ENCODE data around the gene CASKIN1.

CASKIN1 gene

DNA sequence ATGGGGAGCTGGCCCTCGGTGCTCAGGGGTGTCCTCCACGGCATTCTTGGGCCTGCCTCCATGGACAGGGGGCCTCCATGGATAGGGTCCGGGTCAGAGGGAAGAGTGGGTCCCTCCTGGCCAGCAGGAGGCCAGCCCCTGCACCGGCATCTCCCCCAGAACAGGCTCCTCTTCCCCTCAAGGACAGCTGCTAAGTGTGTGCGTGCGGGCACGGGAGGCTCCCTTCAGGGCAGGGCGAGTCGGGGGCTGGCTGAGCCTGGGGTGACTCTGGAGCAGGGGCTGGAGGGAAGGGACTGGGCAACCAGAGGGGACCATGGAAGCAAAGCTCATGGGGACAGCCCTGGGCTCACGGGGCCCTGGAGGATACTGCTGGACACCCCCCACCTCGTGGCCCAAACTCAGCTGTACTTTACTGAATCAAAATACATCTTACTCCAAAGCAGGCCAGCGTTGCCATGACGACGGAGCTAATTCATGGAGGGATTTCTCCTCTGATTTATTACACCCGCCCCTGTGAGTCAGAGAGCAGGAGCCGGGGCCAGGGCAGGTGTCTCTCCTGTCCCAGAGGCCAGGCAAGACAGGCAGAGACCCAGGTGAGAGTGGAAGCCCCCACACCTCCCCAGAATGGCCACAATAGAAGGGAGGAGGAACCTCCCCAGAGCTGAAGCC is 2.1 kb downstream of the CASKIN1 start:
- Histone ChIP-seq H3K27me3 (ENCODE audit: insufficient read depth, low read length) (peaks cover 27% of the 10 kb centered on the region), H2BK5ac (ENCODE audit: low read depth, low read length, poor library complexity) (no peak overlapping the region), H2BK120ac (ENCODE audit: insufficient read depth, low read length, poor library complexity) (no peak overlapping the region), H4K12ac (ENCODE audit: low read depth, low read length) (no peak overlapping the region), H4K8ac (ENCODE audit: low read depth, low read length) (no peak overlapping the region), H2BK12ac (ENCODE audit: low read length) (no peak overlapping the region), H3K4ac (ENCODE audit: low read depth, low read length) (no peak overlapping the region), H3K4me1 (ENCODE audit: control insufficient read depth in 1 of 2, insufficient read depth in 2 of 2, low read length in 2 of 2) (no peaks in the 10 kb centered on the region), H2AK5ac (ENCODE audit: low read length) (no peak overlapping the region), H3K27ac (ENCODE audit: low read depth, low read length) (no peak overlapping the region), H3K23ac (ENCODE audit: low read length) (no peak overlapping the region), H3K18ac (ENCODE audit: low read length) (no peak overlapping the region), H3K4me3 (ENCODE audit: low read depth, low read length) (no peak overlapping the region), H3K4me2 (ENCODE audit: low read length) (no peak overlapping the region), H3K9me3 (ENCODE audit: insufficient read depth, low read depth, low read length) (peaks cover 5% of the 10 kb centered on the region), H2AFZ (ENCODE audit: insufficient read depth, low read length, poor library complexity) (no peak overlapping the region), H3K79me2 (ENCODE audit: control insufficient read depth, insufficient read depth, low read length, poor library complexity) (no peaks in the 10 kb centered on the region), H3K9ac (ENCODE audit: low read length) (no peak overlapping the region), H3K14ac (ENCODE audit: low read length) (no peak overlapping the region), H3K79me1 (ENCODE audit: low read length) (no peaks in the 10 kb centered on the region), H4K91ac (ENCODE audit: low read depth, low read length) (no peak overlapping the region), H3K36me3 (ENCODE audit: control insufficient read depth in 1 of 2, insufficient read depth in 2 of 2, low read length in 2 of 2) (no peaks in the 10 kb centered on the region)
- no CpG with 5 or more reads among the region's 16 CpGs for WGBS (ENCODE audit: extremely low coverage, insufficient coverage, insufficient read length)
- DNase-seq = peak in 1 of 2 donors; percentile 15

- no peaks in the 10 kb centered on the region for H3K79me2 ChIP-seq (ENCODE audit: control insufficient read depth, insufficient read depth, low read length, poor library complexity)
- H3K14ac ChIP-seq (ENCODE audit: low read length) = no peak overlapping the region
- H4K8ac ChIP-seq (ENCODE audit: low read depth, low read length) = no peak overlapping the region
- H3K18ac ChIP-seq (ENCODE audit: low read length) = no peak overlapping the region
- H3K79me1 ChIP-seq (ENCODE audit: low read length) = no peaks in the 10 kb centered on the region
- no peaks in the 10 kb centered on the region for H3K36me3 ChIP-seq (ENCODE audit: control insufficient read depth in 1 of 2, insufficient read depth in 2 of 2, low read length in 2 of 2)
- no peak overlapping the region for H3K4me2 ChIP-seq (ENCODE audit: low read length)
- H4K12ac ChIP-seq (ENCODE audit: low read depth, low read length) = no peak overlapping the region
- H3K27me3 ChIP-seq (ENCODE audit: insufficient read depth, low read length) = peaks cover 13% of the 10 kb centered on the region
- no peak overlapping the region for H3K23ac ChIP-seq (ENCODE audit: low read length)
- no peak for DNase-seq
- H4K91ac ChIP-seq (ENCODE audit: low read depth, low read length) = no peak overlapping the region
- no peak overlapping the region for H3K27ac ChIP-seq (ENCODE audit: low read depth, low read length)
- H2BK12ac ChIP-seq (ENCODE audit: low read length) = no peak overlapping the region
- H2BK5ac ChIP-seq (ENCODE audit: low read depth, low read length, poor library complexity) = no peak overlapping the region
- no peak overlapping the region for H3K9ac ChIP-seq (ENCODE audit: low read length)
- H2AK5ac ChIP-seq (ENCODE audit: low read length) = no peak overlapping the region
- no peak overlapping the region for H3K4me3 ChIP-seq (ENCODE audit: low read depth, low read length)
- H3K4me1 ChIP-seq (ENCODE audit: control insufficient read depth in 1 of 2, insufficient read depth in 2 of 2, low read length in 2 of 2) = no peaks in the 10 kb centered on the region
- no peak overlapping the region for H3K4ac ChIP-seq (ENCODE audit: low read depth, low read length)
- H3K9me3 ChIP-seq (ENCODE audit: insufficient read depth, low read depth, low read length) = peaks cover 2% of the 10 kb centered on the region
- H2BK120ac ChIP-seq (ENCODE audit: insufficient read depth, low read length, poor library complexity) = no peak overlapping the region
- no peak overlapping the region for H2AFZ ChIP-seq (ENCODE audit: insufficient read depth, low read length, poor library complexity)
- no CpG with 5 or more reads among the region's 11 CpGs for WGBS (ENCODE audit: extremely low coverage, insufficient coverage, insufficient read length)
These were observed 5.0 kb downstream of the CASKIN1 start for GRCh38 chr16:2191446-2191706.

DNA sequence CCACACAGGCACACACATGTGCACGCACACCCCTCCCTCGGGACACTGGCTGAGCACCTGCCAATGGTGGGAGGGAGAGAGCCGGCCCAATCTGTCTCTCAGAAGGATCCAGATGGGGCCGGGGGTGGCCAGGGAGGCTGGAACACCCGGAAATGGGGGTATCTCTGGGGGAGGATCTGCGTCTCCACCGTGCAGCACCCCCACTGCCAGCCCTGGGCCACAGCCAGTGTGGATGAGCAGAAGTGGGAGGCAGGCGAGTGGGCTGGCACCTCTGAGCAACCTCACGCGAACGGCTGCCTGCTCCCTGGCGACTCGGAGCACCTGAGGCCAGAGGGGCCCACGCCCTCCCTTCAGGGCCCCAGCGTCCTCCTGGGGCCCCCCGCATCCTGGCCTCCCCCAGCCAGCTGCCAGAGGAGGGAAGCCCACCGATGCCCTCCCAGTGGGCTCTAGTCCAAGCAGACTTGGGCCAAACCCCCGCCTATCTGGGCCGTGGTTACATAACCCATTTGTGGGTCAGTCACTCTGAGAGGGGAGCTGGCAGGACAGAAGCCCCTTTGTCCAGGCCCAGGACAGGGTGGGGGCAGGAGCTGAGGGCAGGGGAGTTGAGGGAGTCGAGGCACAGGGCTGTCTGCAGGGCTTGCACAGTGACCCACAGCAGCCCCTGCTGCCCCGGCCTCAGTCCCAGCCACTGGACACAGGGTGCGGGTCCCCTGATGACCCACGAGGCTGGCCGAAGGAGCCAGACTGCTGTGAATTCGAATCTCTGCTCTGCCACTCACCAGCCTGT is 5.6 kb downstream of the CASKIN1 start:
- Histone ChIP-seq H2BK120ac (ENCODE audit: insufficient read depth, low read length, poor library complexity) (no peak overlapping the region), H2BK5ac (ENCODE audit: low read depth, low read length, poor library complexity) (no peak overlapping the region), H3K23ac (ENCODE audit: low read length) (no peak overlapping the region), H3K9ac (ENCODE audit: low read length) (no peak overlapping the region), H3K9me3 (ENCODE audit: insufficient read depth, low read depth, low read length) (peaks cover 2% of the 10 kb centered on the region), H2AFZ (ENCODE audit: insufficient read depth, low read length, poor library complexity) (no peak overlapping the region), H3K4me2 (ENCODE audit: low read length) (no peak overlapping the region), H3K27ac (ENCODE audit: low read depth, low read length) (no peak overlapping the region), H3K4ac (ENCODE audit: low read depth, low read length) (no peak overlapping the region), H3K14ac (ENCODE audit: low read length) (no peak overlapping the region), H3K27me3 (ENCODE audit: insufficient read depth, low read length) (peaks cover 9% of the 10 kb centered on the region), H4K12ac (ENCODE audit: low read depth, low read length) (no peak overlapping the region), H3K79me1 (ENCODE audit: low read length) (no peaks in the 10 kb centered on the region), H3K18ac (ENCODE audit: low read length) (no peak overlapping the region), H4K8ac (ENCODE audit: low read depth, low read length) (no peak overlapping the region), H2BK12ac (ENCODE audit: low read length) (no peak overlapping the region), H4K91ac (ENCODE audit: low read depth, low read length) (no peak overlapping the region), H3K4me3 (ENCODE audit: low read depth, low read length) (no peak overlapping the region), H3K4me1 (ENCODE audit: control insufficient read depth in 1 of 2, insufficient read depth in 2 of 2, low read length in 2 of 2) (no peaks in the 10 kb centered on the region), H3K36me3 (ENCODE audit: control insufficient read depth in 1 of 2, insufficient read depth in 2 of 2, low read length in 2 of 2) (no peaks in the 10 kb centered on the region), H3K79me2 (ENCODE audit: control insufficient read depth, insufficient read depth, low read length, poor library complexity) (no peaks in the 10 kb centered on the region), H2AK5ac (ENCODE audit: low read length) (no peak overlapping the region)
- no peak for DNase-seq
- WGBS (ENCODE audit: extremely low coverage, insufficient coverage, insufficient read length) = no CpG with 5 or more reads among the region's 25 CpGs

DNA sequence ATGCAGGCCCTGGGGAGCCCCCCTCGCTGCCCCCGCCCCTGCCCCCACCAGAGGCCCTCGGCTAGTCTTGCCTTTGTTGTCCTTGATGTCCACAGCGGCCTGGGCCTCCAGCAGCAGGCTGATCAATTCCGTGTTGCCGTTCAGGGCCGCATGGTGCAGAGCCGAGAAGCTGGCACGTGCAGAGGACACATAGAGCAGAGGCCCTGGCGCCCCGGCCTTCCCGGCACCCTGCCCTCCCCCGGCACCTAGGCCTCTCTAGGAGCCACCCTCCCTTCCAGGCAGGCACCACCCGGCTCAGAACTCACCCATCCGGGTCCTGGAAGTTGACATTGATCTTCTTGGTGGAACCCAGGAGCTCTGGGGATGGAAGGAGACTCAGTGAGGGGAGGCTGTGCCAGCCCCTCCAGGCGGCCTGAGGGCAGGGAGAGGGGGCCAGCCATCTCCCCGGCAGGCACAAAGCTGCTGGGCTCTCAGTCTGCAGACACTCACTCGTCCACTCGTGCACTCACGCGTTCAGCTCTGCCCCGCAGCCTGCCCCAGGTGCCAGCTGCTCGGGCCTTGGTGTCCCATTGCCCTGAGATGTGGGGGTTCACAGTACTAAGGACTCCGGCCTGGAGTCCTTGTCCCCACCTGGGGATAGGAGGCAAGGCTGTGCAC is 6.3 kb downstream of the CASKIN1 start:
- H3K36me3 ChIP-seq (ENCODE audit: control insufficient read depth in 1 of 2, insufficient read depth in 2 of 2, low read length in 2 of 2) = no peaks in the 10 kb centered on the region
- no peak overlapping the region for H2BK5ac ChIP-seq (ENCODE audit: low read depth, low read length, poor library complexity)
- no peak overlapping the region for H2AFZ ChIP-seq (ENCODE audit: insufficient read depth, low read length, poor library complexity)
- H3K9me3 ChIP-seq (ENCODE audit: insufficient read depth, low read depth, low read length) = peaks cover 2% of the 10 kb centered on the region
- H3K4me2 ChIP-seq (ENCODE audit: low read length) = no peak overlapping the region
- H2AK5ac ChIP-seq (ENCODE audit: low read length) = no peak overlapping the region
- no peak overlapping the region for H3K18ac ChIP-seq (ENCODE audit: low read length)
- H3K4me1 ChIP-seq (ENCODE audit: control insufficient read depth in 1 of 2, insufficient read depth in 2 of 2, low read length in 2 of 2) = no peaks in the 10 kb centered on the region
- no peaks in the 10 kb centered on the region for H3K79me1 ChIP-seq (ENCODE audit: low read length)
- H3K27ac ChIP-seq (ENCODE audit: low read depth, low read length) = no peak overlapping the region
- no peak overlapping the region for H3K14ac ChIP-seq (ENCODE audit: low read length)
- H4K12ac ChIP-seq (ENCODE audit: low read depth, low read length) = no peak overlapping the region
- H4K91ac ChIP-seq (ENCODE audit: low read depth, low read length) = no peak overlapping the region
- no peak overlapping the region for H2BK12ac ChIP-seq (ENCODE audit: low read length)
- H3K9ac ChIP-seq (ENCODE audit: low read length) = no peak overlapping the region
- WGBS (ENCODE audit: extremely low coverage, insufficient coverage, insufficient read length) = no CpG with 5 or more reads among the region's 24 CpGs
- peaks cover 2% of the 10 kb centered on the region for H3K27me3 ChIP-seq (ENCODE audit: insufficient read depth, low read length)
- H3K4me3 ChIP-seq (ENCODE audit: low read depth, low read length) = no peak overlapping the region
- no peak overlapping the region for H2BK120ac ChIP-seq (ENCODE audit: insufficient read depth, low read length, poor library complexity)
- no peak overlapping the region for H3K4ac ChIP-seq (ENCODE audit: low read depth, low read length)
- no peaks in the 10 kb centered on the region for H3K79me2 ChIP-seq (ENCODE audit: control insufficient read depth, insufficient read depth, low read length, poor library complexity)
- no peak overlapping the region for H3K23ac ChIP-seq (ENCODE audit: low read length)
- DNase-seq = no peak
- H4K8ac ChIP-seq (ENCODE audit: low read depth, low read length) = no peak overlapping the region
